HepG2 (cell line): Measurements from ENCODE around the gene SLAMF9. TPM values are rescaled to one million over a fixed set of nuclear protein-coding genes. Genes with fewer than 3 reads are reported as not detected.

Experiments used
- ATAC-seq: fragments of 200-7000 bp; cut with Tn5 transposase; 3 replicates; pipeline ENCODE4 v1.9.1; 2020; ENCODE audit warnings: mild to moderate bottlenecking, moderate library complexity
- BruUV-seq: library from RNA; stranded (reverse); fragments of 400-500 nt; replicated peaks from 2 replicates; lab custom pipeline; 2021; lab: Mats Ljungman, UMichigan
- CTCF ChIA-PET: fragments of 300-600 bp; formaldehyde crosslinking; extraction: SDS; loops from one replicate; lab custom pipeline; 2021; ENCODE audit warnings: low total read pairs, inconsistent platforms, low intra/inter-chr PET ratio; lab: Yijun Ruan, JAX
- POLR2A ChIA-PET: fragments of 350-600 bp; sonication (Branson Sonifier 250); formaldehyde crosslinking; loops from one replicate; lab custom pipeline; 2020; ENCODE audit warnings: antibody characterized with exemption, inconsistent platforms; lab: Yijun Ruan, JAX
- DNase-seq: peaks from one replicate; pipeline ENCODE4 v3.0.0-alpha.2; 2015; ENCODE audit warnings: low spot score
- FAIRE-seq: peaks from 3 replicates; lab custom pipeline; 2011; peaks lifted over from hg19 to GRCh38; lab: Jason Lieb, UNC
- H2AFZ ChIP-seq: one replicate; pipeline ENCODE4 v1.6.1; 2011; ENCODE audit warnings: low read length, inconsistent platforms
- H3K27ac ChIP-seq: fragments of 300-600 bp; 3 replicates; pipeline ENCODE4 v1.8.0; 2011; ENCODE audit warnings: mixed run types, mild to moderate bottlenecking, mixed read lengths, low read length, inconsistent platforms; ENCODE audit not compliant: insufficient read depth; ENCODE audit errors: extremely low read length
- H3K27me3 ChIP-seq, 2 experiments: fragments of 200-600 bp in 1 of 2; 2 replicates in 1 of 2; 3 replicates in 1 of 2; pipeline versions ENCODE4 v1.6.0 to v1.8.0; 2011; ENCODE audit warnings: low read length in 2 of 2, mild to moderate bottlenecking in 2 of 2, moderate library complexity in 2 of 2, inconsistent platforms in 1 of 2; ENCODE audit not compliant: insufficient read depth in 2 of 2, control insufficient read depth in 1 of 2
- H3K36me3 ChIP-seq, 2 experiments: fragments of 200-600 bp in 1 of 2; replicated peaks in 1 of 2; 2 replicates in 1 of 2; 3 replicates in 1 of 2; pipeline versions ENCODE4 v1.5.1 to v1.8.0; 2011; ENCODE audit warnings: low read length in 2 of 2, inconsistent platforms in 1 of 2; ENCODE audit not compliant: insufficient read depth in 2 of 2, control insufficient read depth in 1 of 2
- H3K4me1 ChIP-seq: 2 replicates; pipeline ENCODE4 v1.5.1; 2012; ENCODE audit warnings: low read length, inconsistent platforms; ENCODE audit not compliant: insufficient read depth
- H3K4me2 ChIP-seq: 2 replicates; pipeline ENCODE4 v1.6.0; 2011; ENCODE audit warnings: low read depth, low read length, inconsistent platforms
- H3K4me3 ChIP-seq, 3 experiments: fragments of 200-600 bp in 1 of 3; sonication (generic), shearing (Covaris generic) in 1 of 3; replicated peaks in 1 of 3; 2 replicates each; pipeline ENCODE4 v1.5.1; 2011 to 2016; ENCODE audit warnings: low read length in 3 of 3, inconsistent platforms in 2 of 3, low read depth in 2 of 3, mild to moderate bottlenecking in 2 of 3, control low read depth in 1 of 3, mixed read lengths in 1 of 3; ENCODE audit not compliant: insufficient read depth in 1 of 3
- H3K79me2 ChIP-seq: one replicate; pipeline ENCODE4 v1.6.1; 2011; ENCODE audit warnings: low read length, inconsistent platforms; ENCODE audit not compliant: insufficient read depth
- H3K9ac ChIP-seq: 2 replicates; pipeline ENCODE4 v1.6.0; 2011; ENCODE audit warnings: mild to moderate bottlenecking, low read depth, low read length, inconsistent platforms; ENCODE audit not compliant: insufficient read depth
- H3K9me3 ChIP-seq: 2 replicates; pipeline ENCODE4 v1.5.1; 2012; ENCODE audit warnings: mild to moderate bottlenecking, low read length
- H4K20me1 ChIP-seq: 2 replicates; pipeline ENCODE4 v1.6.0; 2011; ENCODE audit warnings: inconsistent platforms, mild to moderate bottlenecking, low read length, moderate library complexity; ENCODE audit not compliant: insufficient read depth
- BCL3 ChIP-seq: sonication (generic); formaldehyde crosslinking; IDR thresholded peaks from 2 replicates; pipeline ENCODE4 v1.5.1; 2020; ENCODE audit warnings: mild to moderate bottlenecking, missing genetic modification reagents, moderate library complexity
- ETV5 ChIP-seq: IDR thresholded peaks from 2 replicates; pipeline ENCODE4 v1.6.1; 2018; ENCODE audit warnings: missing biosample characterization, missing genetic modification reagents, inconsistent platforms, borderline replicate concordance
- FOXK2 ChIP-seq: fragments of 450-650 bp; IDR thresholded peaks from 2 replicates; pipeline ENCODE4 v1.6.1; 2016
- GRHL1 ChIP-seq: sonication (generic); formaldehyde crosslinking; conservative IDR thresholded peaks from 2 replicates; pipeline ENCODE4 v1.8.0; 2022; ENCODE audit warnings: missing genetic modification reagents
- SMC3 ChIP-seq: IDR thresholded peaks from 2 replicates; pipeline ENCODE4 v1.6.1; 2011; ENCODE audit warnings: low read length, improper control_type of control experiment
- SUZ12 ChIP-seq: fragments of 150-350 bp; IDR thresholded peaks from 2 replicates; pipeline ENCODE4 v1.6.1; 2014; ENCODE audit warnings: low read depth, low read length
- ZBTB34 ChIP-seq: sonication (generic); formaldehyde crosslinking; IDR thresholded peaks from 2 replicates; pipeline ENCODE4 v1.8.0; 2022; ENCODE audit warnings: mild to moderate bottlenecking, missing genetic modification reagents
- ZFYVE20 ChIP-seq: sonication (generic); formaldehyde crosslinking; IDR thresholded peaks from 2 replicates; pipeline ENCODE4 v1.8.0; 2023; ENCODE audit warnings: low read depth, mild to moderate bottlenecking, moderate library complexity, missing genetic modification reagents, borderline replicate concordance
- ZNF282 ChIP-seq: fragments of 450-650 bp; IDR thresholded peaks from 2 replicates; pipeline ENCODE4 v1.6.1; 2018; ENCODE audit not compliant: partially characterized antibody
- ZNF414 ChIP-seq: sonication (generic); formaldehyde crosslinking; IDR thresholded peaks from 2 replicates; pipeline ENCODE4 v1.5.0; 2020; ENCODE audit warnings: missing genetic modification reagents
- ZNF740 ChIP-seq: sonication (generic); formaldehyde crosslinking; IDR thresholded peaks from 2 replicates; pipeline ENCODE4 v1.4.0; 2020; ENCODE audit warnings: missing genetic modification reagents
- ZNF839 ChIP-seq: sonication (generic); formaldehyde crosslinking; IDR thresholded peaks from 2 replicates; pipeline ENCODE4 v1.4.0; 2020; ENCODE audit warnings: missing genetic modification reagents, mild to moderate bottlenecking, borderline replicate concordance
- WGBS: methylation state at CpG from one replicate; pipeline ENCODE4 v1.1.6; 2017; ENCODE audit warnings: low lambda C conversion rate; 5-methylcytosine and 5-hydroxymethylcytosine counted together
- in situ Hi-C: cut with HindIII; loops from 2 replicates; pipeline ENCODE4 v1.10.0; 2017; ENCODE audit warnings: low pct_unique_long_range_greater_than_20kb; ENCODE audit not compliant: extremely low pct_ligation_motif_present
- intact Hi-C: fragments of 100-400 bp; cut with micrococcal nuclease; formaldehyde crosslinking; loops from one replicate; pipeline ENCODE4 v1.10.0; 2022; ENCODE audit not compliant: unreplicated experiment
- polyA plus RNA-seq, 8 experiments: library from polyadenylated mRNA; depleted of rRNA in 3 of 8; stranded (reverse) in 7 of 8; unstranded in 1 of 8; fragments of >200 nt; fragmentation: Illumina TruSeq in 4 of 8; extraction: Trizol in 4 of 8; gene quantifications; 2 replicates each; pipeline versions ENCODE4 v1.2.1 to v1.2.3, GENCODE V29; 2011 to 2016; ENCODE audit warnings: low read depth in 4 of 8, missing spikeins in 1 of 8, mixed read lengths in 1 of 8; ENCODE audit not compliant: insufficient read depth in 1 of 8
- total RNA-seq, 5 experiments: library from RNA; depleted of rRNA; stranded (reverse); fragments of >200 nt; fragmentation: Illumina TruSeq; extraction: Trizol; gene quantifications; 2 replicates each; pipeline ENCODE4 v1.2.3, GENCODE V29; 2016; ENCODE audit warnings: low read depth in 1 of 5

SLAMF9 gene
- total and polyA plus RNA-seq, 2 of the 13 experiments (the other 11 are each of a cell fraction or from before 2014, with no cell fraction given) = 0.82 TPM; not detected in 1

- in situ Hi-C loops (no loop called here), intact Hi-C loops (no loop called here)
- DNase-seq (no peak), ATAC-seq (no peak), FAIRE-seq (no peak)
- H3K9ac ChIP-seq = no peak overlapping the region
- no peak overlapping the region for H2AFZ ChIP-seq
- H3K4me1 ChIP-seq = peaks cover 32% of the 10 kb centered on the region
- H3K36me3 ChIP-seq = no peaks in the 10 kb centered on the region
- no TSS peak for BruUV-seq
- no peak overlapping the region for H3K4me2 ChIP-seq
- H3K9me3 ChIP-seq = no peaks in the 10 kb centered on the region
- ChIA-PET POLR2A (no interaction called here), CTCF (no interaction called here)
- WGBS = 68% methylated on average over 7 of the region's 8 CpGs
- TF ChIP-seq ZNF282 (no peak), SUZ12 (no peak), ZNF839 (no peak), BCL3 (CRISPR knock-in tag) (no peak), ZFYVE20 (no peak), ETV5 (CRISPR knock-in tag) (no peak), GRHL1 (CRISPR knock-in tag) (no peak), FOXK2 (no peak), ZBTB34 (CRISPR knock-in tag) (no peak), ZNF740 (CRISPR knock-in tag) (no peak), ZNF414 (no peak), SMC3 (no peak)
- no peaks in the 10 kb centered on the region for H4K20me1 ChIP-seq
- H3K27ac ChIP-seq = no peak overlapping the region
- peaks cover 2 to 4% of the 10 kb centered on the region in 2 experiments; a peak in 2 of 5 replicates for H3K27me3 ChIP-seq
- H3K4me3 ChIP-seq = no peak overlapping the region
- H3K79me2 ChIP-seq = no peaks in the 10 kb centered on the region
Measured at GRCh38 chr1:159972443-159973205, 18.6 kb upstream of the SLAMF9 start.
